HepG2 (cell line): ENCODE results near the gene METTL13. TPM values are rescaled to one million over a fixed set of nuclear protein-coding genes. Genes with fewer than 3 reads are reported as not detected.

Experiments used
- ARID3A ChIP-seq: IDR thresholded peaks from 2 replicates; pipeline ENCODE4 v1.6.1; 2012; ENCODE audit warnings: low read depth, low read length, improper control_type of control experiment
- ATF7-NPFF ChIP-seq: sonication (generic); formaldehyde crosslinking; IDR thresholded peaks from 2 replicates; pipeline ENCODE4 v1.8.1; 2023; ENCODE audit warnings: mild to moderate bottlenecking, low read depth, missing genetic modification reagents, moderate library complexity
- CERS6 ChIP-seq: sonication (generic); formaldehyde crosslinking; IDR thresholded peaks from 2 replicates; pipeline ENCODE4 v1.5.0; 2020; ENCODE audit warnings: missing genetic modification reagents
- RERE ChIP-seq: IDR thresholded peaks from 2 replicates; pipeline ENCODE4 v1.6.1; 2016; ENCODE audit warnings: low read depth, missing genetic modification reagents, missing compliant biosample characterization
- TBX3 ChIP-seq: fragments of 450-650 bp; IDR thresholded peaks from 2 replicates; pipeline ENCODE4 v1.6.1; 2017; ENCODE audit warnings: antibody characterized with exemption, mild to moderate bottlenecking, inconsistent platforms, borderline replicate concordance
- ZFP82 ChIP-seq: sonication (generic); formaldehyde crosslinking; IDR thresholded peaks from 2 replicates; pipeline ENCODE4 v1.5.1; 2020; ENCODE audit warnings: mild to moderate bottlenecking, missing genetic modification reagents, borderline replicate concordance
- ZNF18 ChIP-seq: sonication (generic); formaldehyde crosslinking; IDR thresholded peaks from 2 replicates; pipeline ENCODE4 v1.8.0; 2022; ENCODE audit warnings: mild to moderate bottlenecking, missing genetic modification reagents; ENCODE audit not compliant: insufficient replicate concordance
- ZNF275 ChIP-seq: sonication (generic); formaldehyde crosslinking; IDR thresholded peaks from 2 replicates; pipeline ENCODE4 v1.8.0; 2022; ENCODE audit warnings: missing genetic modification reagents, mild to moderate bottlenecking, inconsistent platforms, borderline replicate concordance
- ZNF589 ChIP-seq: sonication (generic); formaldehyde crosslinking; conservative IDR thresholded peaks from 2 replicates; pipeline ENCODE4 v1.8.0; 2022; ENCODE audit warnings: mild to moderate bottlenecking, moderate library complexity, missing genetic modification reagents
- ZNF607 ChIP-seq: sonication (generic); formaldehyde crosslinking; IDR thresholded peaks from 2 replicates; pipeline ENCODE4 v1.5.1; 2020; ENCODE audit warnings: missing genetic modification reagents, mild to moderate bottlenecking, borderline replicate concordance
- ZNF740 ChIP-seq: sonication (generic); formaldehyde crosslinking; IDR thresholded peaks from 2 replicates; pipeline ENCODE4 v1.4.0; 2020; ENCODE audit warnings: missing genetic modification reagents
- ZNF770 ChIP-seq: sonication (generic); formaldehyde crosslinking; IDR thresholded peaks from 2 replicates; pipeline ENCODE4 v1.5.0; 2020; ENCODE audit warnings: mild to moderate bottlenecking, missing genetic modification reagents
- ZNF773 ChIP-seq: sonication (generic); formaldehyde crosslinking; IDR thresholded peaks from 2 replicates; pipeline ENCODE4 v1.4.0; 2020; ENCODE audit warnings: missing genetic modification reagents, borderline replicate concordance
- ZNF891 ChIP-seq: sonication (generic); formaldehyde crosslinking; IDR thresholded peaks from 2 replicates; pipeline ENCODE4 v1.5.0; 2020; ENCODE audit warnings: mild to moderate bottlenecking, missing genetic modification reagents
- polyA plus RNA-seq, 8 experiments: library from polyadenylated mRNA; depleted of rRNA in 3 of 8; stranded (reverse) in 7 of 8; unstranded in 1 of 8; fragments of >200 nt; fragmentation: Illumina TruSeq in 4 of 8; extraction: Trizol in 4 of 8; gene quantifications; 2 replicates each; pipeline versions ENCODE4 v1.2.1 to v1.2.3, GENCODE V29; 2011 to 2016; ENCODE audit warnings: low read depth in 4 of 8, missing spikeins in 1 of 8, mixed read lengths in 1 of 8; ENCODE audit not compliant: insufficient read depth in 1 of 8
- total RNA-seq, 5 experiments: library from RNA; depleted of rRNA; stranded (reverse); fragments of >200 nt; fragmentation: Illumina TruSeq; extraction: Trizol; gene quantifications; 2 replicates each; pipeline ENCODE4 v1.2.3, GENCODE V29; 2016; ENCODE audit warnings: low read depth in 1 of 5

The METTL13 gene
- total and polyA plus RNA-seq, 2 of the 13 experiments (the other 11 are each of a cell fraction or from before 2014, with no cell fraction given) = 18.6 to 22.8 TPM

- TF ChIP-seq RERE (CRISPR knock-in tag) (no peak), ZNF891 (CRISPR knock-in tag) (no peak), ZNF275 (no peak), ZFP82 (no peak), ATF7-NPFF (no peak), ZNF773 (CRISPR knock-in tag) (no peak), TBX3 (0 out of 2 replicates have a peak, but pooled peaks have one; percentile 9), ZNF607 (CRISPR knock-in tag) (no peak), ZNF770 (peak; percentile 79; the same call in 1 of the 2 replicates), CERS6 (CRISPR knock-in tag) (no peak), ZNF18 (CRISPR knock-in tag) (peak; percentile 1), ARID3A (no peak), ZNF740 (CRISPR knock-in tag) (no peak), ZNF589 (CRISPR knock-in tag) (0 out of 2 replicates have a peak, but pooled peaks have one; percentile 1)
Measured at GRCh38 chr1:171780583-171781175, 781 bp upstream of the METTL13 start (continued).
